Measurements from ENCODE around the gene COG5.

The COG5 gene

DNA sequence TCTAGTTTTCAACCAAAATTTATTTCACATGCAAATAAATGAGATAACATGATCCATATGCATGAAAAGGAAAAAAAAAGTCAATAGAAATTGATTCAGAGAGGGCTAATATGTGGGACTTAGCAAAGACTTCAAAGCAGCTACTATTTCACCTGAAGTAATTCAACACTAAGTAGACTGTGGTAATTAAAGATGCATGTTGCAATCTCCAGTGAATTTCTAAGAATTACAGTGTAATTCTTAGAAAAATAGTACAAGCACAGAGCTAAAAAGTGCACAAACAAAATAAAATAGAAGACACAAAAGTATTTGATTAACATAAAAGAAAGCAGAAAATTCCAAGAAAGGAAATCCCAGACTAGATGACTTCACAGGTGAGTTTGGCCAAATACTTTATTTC is 68.2 kb downstream of the COG5 start:
- Histone ChIP-seq H3K27me3 (replicated peaks; ENCODE audit: control insufficient read depth, insufficient read depth, low read length) (no peaks in the 10 kb centered on the region), H3K36me3 (ENCODE audit: control insufficient read depth, insufficient read depth, low read length) (peaks cover 1% of the 10 kb centered on the region; the same call in 1 of the 2 replicates), H3K4me3 (replicated peaks; ENCODE audit: low read depth, low read length) (no peak overlapping the region)
- no peak for TF ChIP-seq CTCF (IDR thresholded peaks at IDR 0.05; ENCODE audit: insufficient read depth, low read length, poor library complexity, severe bottlenecking)
- DNase-seq (ENCODE audit: extremely low read depth, insufficient read length), result no peak

- peaks cover 1% of the 10 kb centered on the region; the same call in 1 of the 2 replicates for H3K36me3 ChIP-seq (ENCODE audit: control insufficient read depth, insufficient read depth, low read length)
- H3K27me3 ChIP-seq (replicated peaks; ENCODE audit: control insufficient read depth, insufficient read depth, low read length), result no peaks in the 10 kb centered on the region
- no peak for TF ChIP-seq CTCF (IDR thresholded peaks at IDR 0.05; ENCODE audit: insufficient read depth, low read length, poor library complexity, severe bottlenecking)
- DNase-seq (ENCODE audit: extremely low read depth, insufficient read length), result no peak
- H3K4me3 ChIP-seq (replicated peaks; ENCODE audit: low read depth, low read length), result no peak overlapping the region
These were observed 68.8 kb downstream of the COG5 start for GRCh38 chr7:107494884-107495283.

DNA sequence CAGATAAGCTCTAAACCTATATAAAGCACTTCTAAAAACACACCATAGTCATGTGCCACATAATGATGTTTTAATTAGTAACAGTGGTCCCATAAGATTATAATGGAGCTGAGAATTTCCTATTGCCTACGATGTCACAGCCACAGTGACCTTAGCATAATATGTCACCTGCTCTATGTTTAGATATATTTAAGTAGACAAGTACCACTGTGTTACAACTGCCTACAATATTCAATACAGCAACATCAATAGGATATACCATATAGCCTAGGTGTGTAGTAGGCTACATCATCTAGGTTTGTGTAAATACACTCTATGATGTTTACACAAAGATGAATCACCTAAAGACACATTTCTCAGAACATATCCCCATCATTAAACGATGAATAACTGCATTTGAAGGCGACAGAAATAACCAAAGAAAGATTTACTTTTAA is 69.4 kb downstream of the COG5 start:
- no peak for TF ChIP-seq CTCF (IDR thresholded peaks at IDR 0.05; ENCODE audit: insufficient read depth, low read length, poor library complexity, severe bottlenecking)
- Histone ChIP-seq H3K27me3 (replicated peaks; ENCODE audit: control insufficient read depth, insufficient read depth, low read length) (no peaks in the 10 kb centered on the region), H3K4me3 (replicated peaks; ENCODE audit: low read depth, low read length) (no peak overlapping the region), H3K36me3 (ENCODE audit: control insufficient read depth, insufficient read depth, low read length) (peaks cover 1% of the 10 kb centered on the region; the same call in 1 of the 2 replicates)
- DNase-seq (ENCODE audit: extremely low read depth, insufficient read length), result no peak

- H3K27me3 ChIP-seq (replicated peaks; ENCODE audit: control insufficient read depth, insufficient read depth, low read length), result no peaks in the 10 kb centered on the region
- no peak for DNase-seq (ENCODE audit: extremely low read depth, insufficient read length)
- H3K4me3 ChIP-seq (replicated peaks; ENCODE audit: low read depth, low read length), result no peak overlapping the region
- peaks cover 1% of the 10 kb centered on the region; the same call in 1 of the 2 replicates for H3K36me3 ChIP-seq (ENCODE audit: control insufficient read depth, insufficient read depth, low read length)
- TF ChIP-seq CTCF (IDR thresholded peaks at IDR 0.05; ENCODE audit: insufficient read depth, low read length, poor library complexity, severe bottlenecking), result no peak
These were observed 70.8 kb downstream of the COG5 start for GRCh38 chr7:107492875-107493274.

GRCh38 chr7:107486041-107486440 is 77.7 kb downstream of the COG5 start:
- Histone ChIP-seq H3K4me3 (replicated peaks; ENCODE audit: low read depth, low read length) (no peak overlapping the region), H3K36me3 (ENCODE audit: control insufficient read depth, insufficient read depth, low read length) (no peaks in the 10 kb centered on the region), H3K27me3 (replicated peaks; ENCODE audit: control insufficient read depth, insufficient read depth, low read length) (no peaks in the 10 kb centered on the region)
- DNase-seq (ENCODE audit: extremely low read depth, insufficient read length), result no peak
- TF ChIP-seq CTCF (IDR thresholded peaks at IDR 0.05; ENCODE audit: insufficient read depth, low read length, poor library complexity, severe bottlenecking), result no peak

- Histone ChIP-seq H3K27me3 (replicated peaks; ENCODE audit: control insufficient read depth, insufficient read depth, low read length) (no peaks in the 10 kb centered on the region), H3K4me3 (replicated peaks; ENCODE audit: low read depth, low read length) (no peak overlapping the region), H3K36me3 (ENCODE audit: control insufficient read depth, insufficient read depth, low read length) (no peaks in the 10 kb centered on the region)
- DNase-seq (ENCODE audit: extremely low read depth, insufficient read length), result no peak
- TF ChIP-seq CTCF (IDR thresholded peaks at IDR 0.05; ENCODE audit: insufficient read depth, low read length, poor library complexity, severe bottlenecking), result no peak
These were observed 81.1 kb downstream of the COG5 start for GRCh38 chr7:107482571-107482970.
